ENCODE data around the gene IFRD2. TPM values are rescaled to one million over a fixed set of nuclear protein-coding genes. Genes with fewer than 3 reads are reported as not detected.

IFRD2 gene
- total RNA-seq, 2 experiments from 2014 or later = 30.0 to 30.4 TPM

- ChIA-PET CTCF (interaction anchor here (1.0 to 1.4 kb wide), 3 partner anchors 25 to 77 kb away, joined by 4 read pairs; no protein-coding TSS in a partner anchor), POLR2A (no interaction called here)
- H3K9me3 Mint-ChIP-seq = no peaks in the 10 kb centered on the region
- no peak for ATAC-seq (ENCODE audit: poor library complexity)
- no peaks in the 10 kb centered on the region for H3K36me3 Mint-ChIP-seq (ENCODE audit: low read depth)
- Histone ChIP-seq H3K4me3 (ENCODE audit: low read length) (no peak overlapping the region), H3K27me3 (ENCODE audit: control insufficient read depth in 1 of 2, insufficient read depth in 2 of 2, low read length in 2 of 2) (peaks cover 33 to 34% of the 10 kb centered on the region in 2 experiments), H3K9me3 (ENCODE audit: control insufficient read depth in 1 of 2, insufficient read depth in 1 of 2, low read length in 2 of 2) (peaks cover 0 to 10% of the 10 kb centered on the region in 2 experiments), H3K4me1 (ENCODE audit: insufficient read depth, low read length) (peaks cover 38% of the 10 kb centered on the region), H3K36me3 (ENCODE audit: insufficient read depth, low read length) (no peaks in the 10 kb centered on the region), H3K27ac (ENCODE audit: low read depth in 1 of 2, low read length in 2 of 2) (no peak overlapping the region)
- intact Hi-C loops (cut with DNase I, micrococcal nuclease) = loop anchor here in 1 of 2 experiments (10.0 kb wide), 1 partner anchor 273 kb away; no protein-coding TSS in a partner anchor
- TF ChIP-seq, protein P1, sequence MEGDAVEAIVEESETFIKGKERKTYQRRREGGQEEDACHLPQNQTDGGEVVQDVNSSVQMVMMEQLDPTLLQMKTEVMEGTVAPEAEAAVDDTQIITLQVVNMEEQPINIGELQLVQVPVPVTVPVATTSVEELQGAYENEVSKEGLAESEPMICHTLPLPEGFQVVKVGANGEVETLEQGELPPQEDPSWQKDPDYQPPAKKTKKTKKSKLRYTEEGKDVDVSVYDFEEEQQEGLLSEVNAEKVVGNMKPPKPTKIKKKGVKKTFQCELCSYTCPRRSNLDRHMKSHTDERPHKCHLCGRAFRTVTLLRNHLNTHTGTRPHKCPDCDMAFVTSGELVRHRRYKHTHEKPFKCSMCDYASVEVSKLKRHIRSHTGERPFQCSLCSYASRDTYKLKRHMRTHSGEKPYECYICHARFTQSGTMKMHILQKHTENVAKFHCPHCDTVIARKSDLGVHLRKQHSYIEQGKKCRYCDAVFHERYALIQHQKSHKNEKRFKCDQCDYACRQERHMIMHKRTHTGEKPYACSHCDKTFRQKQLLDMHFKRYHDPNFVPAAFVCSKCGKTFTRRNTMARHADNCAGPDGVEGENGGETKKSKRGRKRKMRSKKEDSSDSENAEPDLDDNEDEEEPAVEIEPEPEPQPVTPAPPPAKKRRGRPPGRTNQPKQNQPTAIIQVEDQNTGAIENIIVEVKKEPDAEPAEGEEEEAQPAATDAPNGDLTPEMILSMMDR (IDR thresholded peaks at IDR 0.05) = no peak
- H3K4me3 Mint-ChIP-seq = no peak overlapping the region
- no peak overlapping the region for H3K27ac Mint-ChIP-seq
- no peak for DNase-seq
- H3K4me1 Mint-ChIP-seq (ENCODE audit: low read depth) = peaks cover 30% of the 10 kb centered on the region
- H3K27me3 Mint-ChIP-seq = peaks cover 41% of the 10 kb centered on the region
Observed at GRCh38 chr3:50271314-50271936, 20.8 kb downstream of the IFRD2 start.

- Histone ChIP-seq H3K27me3 (ENCODE audit: control insufficient read depth in 1 of 2, insufficient read depth in 2 of 2, low read length in 2 of 2) (peaks cover 25 to 35% of the 10 kb centered on the region in 2 experiments), H3K4me3 (ENCODE audit: low read length) (no peak overlapping the region), H3K9me3 (ENCODE audit: control insufficient read depth in 1 of 2, insufficient read depth in 1 of 2, low read length in 2 of 2) (peaks cover 0 to 10% of the 10 kb centered on the region in 2 experiments), H3K4me1 (ENCODE audit: insufficient read depth, low read length) (peaks cover 30% of the 10 kb centered on the region), H3K27ac (ENCODE audit: low read depth in 1 of 2, low read length in 2 of 2) (no peak overlapping the region), H3K36me3 (ENCODE audit: insufficient read depth, low read length) (no peaks in the 10 kb centered on the region)
- Mint-ChIP-seq H3K4me1 (ENCODE audit: low read depth) (peaks cover 25% of the 10 kb centered on the region), H3K36me3 (ENCODE audit: low read depth) (no peaks in the 10 kb centered on the region), H3K27me3 (peaks cover 38% of the 10 kb centered on the region), H3K27ac (no peak overlapping the region), H3K9me3 (no peaks in the 10 kb centered on the region), H3K4me3 (no peak overlapping the region)
- no peak for ATAC-seq (ENCODE audit: poor library complexity)
- intact Hi-C loops (cut with DNase I, micrococcal nuclease) = loop anchor here in 1 of 2 experiments (10.0 kb wide), 1 partner anchor 274 kb away; no protein-coding TSS in a partner anchor
- DNase-seq = no peak
- ChIA-PET POLR2A (no interaction called here), CTCF (interaction anchor here (0.6 to 1.3 kb wide), 2 partner anchors 24 to 252 kb away, joined by 4 to 5 read pairs; no protein-coding TSS in a partner anchor)
- TF ChIP-seq, protein P1 (IDR thresholded peaks at IDR 0.05) = no peak
Observed at GRCh38 chr3:50270422-50271224, 21.6 kb downstream of the IFRD2 start.

DNA sequence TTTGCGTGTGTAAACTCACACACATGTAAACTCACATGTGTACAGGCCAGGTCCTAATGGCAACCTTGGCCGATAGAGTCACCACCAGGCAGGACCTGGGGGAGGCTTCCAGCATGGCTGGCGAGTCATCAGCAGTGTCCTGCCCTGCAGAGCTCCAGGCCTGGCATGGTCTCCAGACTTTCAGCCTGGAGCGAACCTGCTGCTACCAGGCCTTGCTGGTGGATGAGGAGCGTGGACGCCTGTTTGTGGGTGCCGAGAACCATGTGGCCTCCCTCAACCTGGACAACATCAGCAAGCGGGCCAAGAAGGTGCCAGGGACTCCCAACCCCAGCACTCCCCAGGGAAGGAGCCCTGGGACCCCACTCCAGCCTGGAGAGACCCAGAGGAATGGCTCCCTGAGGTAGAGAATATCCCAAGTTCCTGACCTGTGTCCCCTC lies 22.2 kb downstream of the IFRD2 start:
- intact Hi-C loops (cut with DNase I, micrococcal nuclease) = loop anchor here in 1 of 2 experiments (10.0 kb wide), 1 partner anchor 275 kb away; no protein-coding TSS in a partner anchor
- peaks cover 0 to 6% of the 10 kb centered on the region in 2 experiments for H3K9me3 ChIP-seq (ENCODE audit: control insufficient read depth in 1 of 2, insufficient read depth in 1 of 2, low read length in 2 of 2)
- TF ChIP-seq, protein P1 (IDR thresholded peaks at IDR 0.05) = no peak
- no peaks in the 10 kb centered on the region for H3K36me3 Mint-ChIP-seq (ENCODE audit: low read depth)
- H3K27ac ChIP-seq (ENCODE audit: low read depth in 1 of 2, low read length in 2 of 2) = no peak overlapping the region
- DNase-seq (no peak), ATAC-seq (ENCODE audit: poor library complexity) (no peak)
- H3K4me1 ChIP-seq (ENCODE audit: insufficient read depth, low read length) = peaks cover 24% of the 10 kb centered on the region
- peaks cover 32% of the 10 kb centered on the region for H3K27me3 Mint-ChIP-seq
- no peak overlapping the region for H3K27ac Mint-ChIP-seq
- peaks cover 18% of the 10 kb centered on the region for H3K4me1 Mint-ChIP-seq (ENCODE audit: low read depth)
- H3K9me3 Mint-ChIP-seq = no peaks in the 10 kb centered on the region
- H3K36me3 ChIP-seq (ENCODE audit: insufficient read depth, low read length) = no peaks in the 10 kb centered on the region
- peaks cover 19 to 28% of the 10 kb centered on the region in 2 experiments for H3K27me3 ChIP-seq (ENCODE audit: control insufficient read depth in 1 of 2, insufficient read depth in 2 of 2, low read length in 2 of 2)
- H3K4me3 ChIP-seq (ENCODE audit: low read length) = no peak overlapping the region
- ChIA-PET CTCF (interaction anchor here (0.6 kb wide), 1 partner anchor 253 kb away, joined by 5 read pairs; no protein-coding TSS in a partner anchor), POLR2A (no interaction called here)
- H3K4me3 Mint-ChIP-seq = no peak overlapping the region
